Mammary epithelial cell (primary cell): ENCODE results near the gene NOL8.

Experiments
- CTCF ChIP-seq, 2 donors: IDR thresholded peaks in 1 of 2; conservative IDR thresholded peaks in 1 of 2; 2 replicates each; pipeline ENCODE4 v1.5.1; 2011 to 2012; ENCODE audit warnings: inconsistent platforms in 2 of 2, low read length in 2 of 2, mild to moderate bottlenecking in 2 of 2, control low read depth in 1 of 2, low read depth in 1 of 2; ENCODE audit not compliant: insufficient read depth in 1 of 2; ENCODE audit errors: extremely low read depth in 1 of 2
- EZH2 ChIP-seq: IDR thresholded peaks from 2 replicates; pipeline ENCODE4 v1.6.1; 2012; ENCODE audit warnings: low read length, inconsistent platforms, borderline replicate concordance

GRCh38 chr9:92345582-92345981 is 20.4 kb upstream of the NOL8 start:
- no peak for TF ChIP-seq CTCF (conservative IDR thresholded peaks at IDR 0.05 in 1 of 2, IDR thresholded peaks at IDR 0.05 in 1 of 2; ENCODE audit: extremely low read depth in 1 of 2, insufficient read depth in 1 of 2, low read depth in 1 of 2, low read length in 2 of 2)
- TF ChIP-seq EZH2, result no peak
